Lower leg skin (tissue), 3 donors: ENCODE data around the gene ARHGEF12.

Experiments
- POLR2A ChIP-seq, 2 donors: fragments of 450-650 bp; IDR thresholded peaks; one replicate each; pipeline ENCODE4 v1.6.1; 2016 to 2017; ENCODE audit warnings: antibody characterized with exemption in 2 of 2, mild to moderate bottlenecking in 1 of 2, moderate library complexity in 1 of 2
- TF ChIP-seq, protein P1 (sequence below), 3 donors: fragments of 450-650 bp; IDR thresholded peaks; one replicate each; pipeline ENCODE4 v1.5.1; 2016; ENCODE audit warnings: antibody characterized with exemption in 3 of 3, mild to moderate bottlenecking in 3 of 3, moderate library complexity in 2 of 3

DNA sequence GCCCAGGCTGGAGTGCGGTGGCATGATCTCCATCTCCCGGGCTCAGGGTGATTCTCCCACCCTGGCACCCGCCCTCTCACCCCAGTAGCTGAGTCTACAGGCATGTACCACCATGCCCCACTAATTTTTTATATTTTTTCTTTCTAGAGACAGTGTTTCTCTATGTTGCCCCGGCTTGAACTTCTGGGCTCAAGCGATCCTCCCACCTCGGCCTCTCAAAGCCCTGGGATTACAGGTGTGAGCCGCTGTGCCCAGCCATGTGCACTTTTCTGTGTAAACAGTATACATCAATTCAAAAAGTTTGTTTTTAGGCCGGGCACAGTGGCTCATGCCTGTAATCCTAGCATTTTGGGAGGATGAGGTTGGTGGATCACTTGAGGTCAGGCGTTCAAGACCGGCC is 190.0 kb downstream of the ARHGEF12 start:
- TF ChIP-seq, protein P1, sequence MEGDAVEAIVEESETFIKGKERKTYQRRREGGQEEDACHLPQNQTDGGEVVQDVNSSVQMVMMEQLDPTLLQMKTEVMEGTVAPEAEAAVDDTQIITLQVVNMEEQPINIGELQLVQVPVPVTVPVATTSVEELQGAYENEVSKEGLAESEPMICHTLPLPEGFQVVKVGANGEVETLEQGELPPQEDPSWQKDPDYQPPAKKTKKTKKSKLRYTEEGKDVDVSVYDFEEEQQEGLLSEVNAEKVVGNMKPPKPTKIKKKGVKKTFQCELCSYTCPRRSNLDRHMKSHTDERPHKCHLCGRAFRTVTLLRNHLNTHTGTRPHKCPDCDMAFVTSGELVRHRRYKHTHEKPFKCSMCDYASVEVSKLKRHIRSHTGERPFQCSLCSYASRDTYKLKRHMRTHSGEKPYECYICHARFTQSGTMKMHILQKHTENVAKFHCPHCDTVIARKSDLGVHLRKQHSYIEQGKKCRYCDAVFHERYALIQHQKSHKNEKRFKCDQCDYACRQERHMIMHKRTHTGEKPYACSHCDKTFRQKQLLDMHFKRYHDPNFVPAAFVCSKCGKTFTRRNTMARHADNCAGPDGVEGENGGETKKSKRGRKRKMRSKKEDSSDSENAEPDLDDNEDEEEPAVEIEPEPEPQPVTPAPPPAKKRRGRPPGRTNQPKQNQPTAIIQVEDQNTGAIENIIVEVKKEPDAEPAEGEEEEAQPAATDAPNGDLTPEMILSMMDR (IDR thresholded peaks at IDR 0.05) = no peak
- no peak for TF ChIP-seq POLR2A (IDR thresholded peaks at IDR 0.05)
